Keratinocyte (primary cell): ENCODE data around the gene USP28.

ENCODE experiments used
- CTCF ChIP-seq, 3 experiments: IDR thresholded peaks in 1 of 3; conservative IDR thresholded peaks in 1 of 3; optimal IDR thresholded peaks in 1 of 3; 2 replicates in 2 of 3; 3 replicates in 1 of 3; pipeline versions ENCODE3 to v1.5.1; 2011; ENCODE audit warnings: low read length in 3 of 3, mild to moderate bottlenecking in 3 of 3, moderate library complexity in 2 of 3, control low read depth in 1 of 3, inconsistent platforms in 1 of 3; ENCODE audit not compliant: insufficient read depth in 2 of 3; ENCODE audit errors: extremely low read depth in 1 of 3
- EZH2 ChIP-seq: IDR thresholded peaks from one replicate; pipeline ENCODE4 v1.6.1; 2012; ENCODE audit warnings: inconsistent platforms, mild to moderate bottlenecking, low read length, moderate library complexity

- TF ChIP-seq CTCF (optimal IDR thresholded peaks at IDR 0.05 in 1 of 3, IDR thresholded peaks at IDR 0.05 in 1 of 3, conservative IDR thresholded peaks at IDR 0.05 in 1 of 3; ENCODE audit: extremely low read depth in 1 of 3, insufficient read depth in 2 of 3, low read length in 3 of 3) (no peak), EZH2 (no peak)
Observed at GRCh38 chr11:113885897-113886296, 10.5 kb upstream of the USP28 start.
